T-helper 1 cell treated with Interleukin-12 subunit alpha and Interleukin-12 subunit beta and Interleukin-4 antibody, amounts not matched to agents 30 ng/mL and 1 ng/mL, for 36 hours (primary cell): ENCODE data around the gene TPGS1. TPM values are rescaled to one million over a fixed set of nuclear protein-coding genes. Genes with fewer than 3 reads are reported as not detected.

Experiments
- intact Hi-C: fragments of 100-400 bp; cut with micrococcal nuclease; formaldehyde crosslinking; loops from one replicate; pipeline ENCODE4 v1.15.1; 2024
- total RNA-seq: library from RNA; stranded (reverse); gene quantifications from 2 replicates; pipeline ENCODE4 v1.2.3, GENCODE V29; 2022

The TPGS1 gene
- total RNA-seq, 1 donor from 2014 or later = 23.6 TPM

GRCh38 chr19:495081-495401, 12.3 kb upstream of the TPGS1 start:
- intact Hi-C loops = no loop called here

DNA sequence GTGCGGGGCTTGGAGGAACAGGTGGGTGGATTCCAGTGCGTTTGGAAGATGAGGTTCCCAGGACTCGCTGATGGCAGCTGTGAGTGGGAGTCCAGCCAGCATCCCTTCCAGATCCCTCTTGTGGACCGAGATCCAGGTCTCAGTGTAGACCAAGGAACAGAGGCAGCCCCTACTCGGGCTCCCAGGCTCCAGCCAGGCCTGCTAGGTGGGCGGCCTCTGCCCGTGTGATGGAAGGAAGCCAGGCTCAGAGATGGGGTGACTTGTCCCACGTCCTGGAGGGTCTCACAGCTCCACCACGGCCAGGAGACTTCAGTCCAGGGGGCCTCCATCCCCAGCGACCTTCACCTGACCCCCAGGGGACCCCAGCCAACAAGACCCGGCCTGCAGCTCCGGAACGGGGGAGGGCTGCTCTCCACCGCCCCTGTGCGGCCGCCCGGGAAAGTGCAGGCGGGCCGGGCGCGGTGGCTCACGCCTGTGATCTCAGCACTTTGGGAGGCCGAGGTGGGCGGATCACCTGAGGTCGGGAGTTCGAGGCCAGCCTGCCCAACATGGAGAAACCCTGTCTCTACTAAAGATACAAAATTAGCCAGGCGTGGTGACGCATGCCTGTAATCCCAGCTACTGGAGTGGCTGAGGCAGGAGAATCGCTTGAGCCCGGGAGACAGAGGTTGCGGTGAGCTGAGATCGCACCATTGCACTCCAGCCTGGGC, 11.7 kb upstream of the TPGS1 start:
- intact Hi-C loops = no loop called here

DNA sequence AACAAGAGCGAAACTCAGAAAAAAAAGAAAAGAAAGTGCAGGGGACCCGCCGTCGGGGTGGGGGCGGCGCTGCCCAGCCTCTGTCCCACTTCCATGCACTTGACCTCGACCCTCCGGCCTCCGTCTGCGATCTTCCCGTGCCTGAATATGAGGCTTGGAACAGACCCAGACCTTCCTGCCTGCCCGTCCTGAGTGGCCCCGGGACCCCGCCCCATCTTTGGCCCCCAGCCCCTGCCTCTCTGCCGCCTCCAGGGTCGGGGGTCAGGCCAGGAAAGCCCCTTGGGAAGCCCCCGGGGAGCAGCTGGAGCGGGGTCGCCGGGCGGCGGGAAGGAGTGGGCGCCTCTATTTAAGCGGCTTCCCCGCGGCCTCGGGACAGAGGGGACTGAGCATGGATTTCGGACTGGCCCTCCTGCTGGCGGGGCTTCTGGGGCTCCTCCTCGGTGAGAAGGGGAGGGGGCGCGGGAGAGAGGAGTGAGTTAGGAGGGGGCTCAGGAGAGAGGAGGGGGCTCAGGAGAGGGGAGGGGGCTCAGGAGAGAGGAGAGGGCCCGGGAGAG, 11.1 kb upstream of the TPGS1 start, which contains the start of gene MADCAM1:
Gene MADCAM1 (plus strand): TSS at position 375 of the 554 bp plus-strand sequence. CDS start 14 bp downstream, at position 389.
- intact Hi-C loops = no loop called here

DNA sequence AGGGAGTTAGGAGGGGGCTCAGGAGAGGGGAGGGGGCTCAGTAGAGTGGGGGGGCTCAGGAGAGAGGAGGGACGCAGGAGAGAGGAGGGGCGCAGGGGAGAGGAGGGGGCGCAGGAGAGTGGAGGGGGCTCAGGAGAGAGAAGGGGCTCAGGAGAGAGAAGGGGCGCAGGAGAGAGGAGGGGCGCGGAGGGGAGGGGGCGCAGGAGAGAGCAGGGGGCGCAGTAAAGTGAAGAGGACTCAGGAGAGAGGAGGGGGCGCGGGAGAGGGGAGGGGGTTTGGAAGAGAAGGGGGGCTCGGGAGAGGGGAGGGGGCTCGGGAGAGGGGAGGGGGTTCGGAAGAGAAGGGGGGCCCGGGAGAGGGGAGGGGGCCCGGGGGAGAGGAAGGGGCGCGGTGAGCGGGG, 10.3 kb upstream of the TPGS1 start:
- intact Hi-C loops = no loop called here

GRCh38 chr19:497491-497868, 9.8 kb upstream of the TPGS1 start:
- intact Hi-C loops = no loop called here

DNA sequence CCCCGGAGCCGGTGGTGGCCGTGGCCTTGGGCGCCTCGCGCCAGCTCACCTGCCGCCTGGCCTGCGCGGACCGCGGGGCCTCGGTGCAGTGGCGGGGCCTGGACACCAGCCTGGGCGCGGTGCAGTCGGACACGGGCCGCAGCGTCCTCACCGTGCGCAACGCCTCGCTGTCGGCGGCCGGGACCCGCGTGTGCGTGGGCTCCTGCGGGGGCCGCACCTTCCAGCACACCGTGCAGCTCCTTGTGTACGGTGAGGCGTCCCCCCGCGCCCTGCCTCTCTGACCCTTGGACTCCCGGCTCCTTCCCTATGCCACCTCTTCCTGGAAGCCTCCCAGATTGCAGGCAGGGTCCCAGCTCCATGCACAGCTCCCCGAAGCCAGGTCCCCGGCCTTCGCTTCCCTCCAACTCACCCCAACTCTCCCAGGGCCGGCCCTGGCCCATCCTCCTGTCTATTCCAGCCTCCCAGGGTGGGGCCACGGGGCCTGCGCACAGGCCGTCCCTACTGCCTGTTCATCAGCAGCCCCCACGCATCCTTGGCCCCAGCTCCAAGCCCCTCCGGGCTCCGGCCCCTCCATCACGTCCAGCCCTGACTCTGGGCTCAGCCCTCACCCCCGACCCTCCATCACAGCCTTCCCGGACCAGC, 9.3 kb upstream of the TPGS1 start:
- intact Hi-C loops = no loop called here

DNA sequence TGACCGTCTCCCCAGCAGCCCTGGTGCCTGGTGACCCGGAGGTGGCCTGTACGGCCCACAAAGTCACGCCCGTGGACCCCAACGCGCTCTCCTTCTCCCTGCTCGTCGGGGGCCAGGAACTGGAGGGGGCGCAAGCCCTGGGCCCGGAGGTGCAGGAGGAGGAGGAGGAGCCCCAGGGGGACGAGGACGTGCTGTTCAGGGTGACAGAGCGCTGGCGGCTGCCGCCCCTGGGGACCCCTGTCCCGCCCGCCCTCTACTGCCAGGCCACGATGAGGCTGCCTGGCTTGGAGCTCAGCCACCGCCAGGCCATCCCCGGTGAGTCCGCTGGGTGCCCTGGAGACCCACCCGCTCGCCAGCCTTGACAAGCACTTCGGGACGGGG, 8.8 kb upstream of the TPGS1 start:
- intact Hi-C loops = no loop called here

- intact Hi-C loops = no loop called here
These were observed 8.2 kb upstream of the TPGS1 start for GRCh38 chr19:498977-499623.

DNA sequence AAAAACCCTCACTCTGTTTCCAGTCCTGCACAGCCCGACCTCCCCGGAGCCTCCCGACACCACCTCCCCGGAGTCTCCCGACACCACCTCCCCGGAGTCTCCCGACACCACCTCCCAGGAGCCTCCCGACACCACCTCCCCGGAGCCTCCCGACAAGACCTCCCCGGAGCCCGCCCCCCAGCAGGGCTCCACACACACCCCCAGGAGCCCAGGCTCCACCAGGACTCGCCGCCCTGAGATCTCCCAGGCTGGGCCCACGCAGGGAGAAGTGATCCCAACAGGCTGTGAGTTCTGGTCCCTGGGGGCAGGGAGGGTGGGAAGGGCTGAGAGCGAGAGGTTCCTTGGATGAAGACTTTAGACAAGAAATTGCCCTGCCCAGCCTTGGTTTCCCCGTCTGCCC, 5.7 kb upstream of the TPGS1 start:
- intact Hi-C loops = no loop called here

DNA sequence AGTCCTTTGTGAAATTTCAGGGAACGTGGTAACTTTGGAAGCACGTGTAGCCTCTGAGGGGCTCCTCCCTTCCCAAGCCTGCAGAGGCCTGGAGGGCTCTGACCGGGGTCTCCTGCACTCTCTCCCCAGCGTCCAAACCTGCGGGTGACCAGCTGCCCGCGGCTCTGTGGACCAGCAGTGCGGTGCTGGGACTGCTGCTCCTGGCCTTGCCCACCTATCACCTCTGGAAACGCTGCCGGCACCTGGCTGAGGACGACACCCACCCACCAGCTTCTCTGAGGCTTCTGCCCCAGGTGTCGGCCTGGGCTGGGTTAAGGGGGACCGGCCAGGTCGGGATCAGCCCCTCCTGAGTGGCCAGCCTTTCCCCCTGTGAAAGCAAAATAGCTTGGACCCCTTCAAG, 2.7 kb upstream of the TPGS1 start:
- intact Hi-C loops = no loop called here

DNA sequence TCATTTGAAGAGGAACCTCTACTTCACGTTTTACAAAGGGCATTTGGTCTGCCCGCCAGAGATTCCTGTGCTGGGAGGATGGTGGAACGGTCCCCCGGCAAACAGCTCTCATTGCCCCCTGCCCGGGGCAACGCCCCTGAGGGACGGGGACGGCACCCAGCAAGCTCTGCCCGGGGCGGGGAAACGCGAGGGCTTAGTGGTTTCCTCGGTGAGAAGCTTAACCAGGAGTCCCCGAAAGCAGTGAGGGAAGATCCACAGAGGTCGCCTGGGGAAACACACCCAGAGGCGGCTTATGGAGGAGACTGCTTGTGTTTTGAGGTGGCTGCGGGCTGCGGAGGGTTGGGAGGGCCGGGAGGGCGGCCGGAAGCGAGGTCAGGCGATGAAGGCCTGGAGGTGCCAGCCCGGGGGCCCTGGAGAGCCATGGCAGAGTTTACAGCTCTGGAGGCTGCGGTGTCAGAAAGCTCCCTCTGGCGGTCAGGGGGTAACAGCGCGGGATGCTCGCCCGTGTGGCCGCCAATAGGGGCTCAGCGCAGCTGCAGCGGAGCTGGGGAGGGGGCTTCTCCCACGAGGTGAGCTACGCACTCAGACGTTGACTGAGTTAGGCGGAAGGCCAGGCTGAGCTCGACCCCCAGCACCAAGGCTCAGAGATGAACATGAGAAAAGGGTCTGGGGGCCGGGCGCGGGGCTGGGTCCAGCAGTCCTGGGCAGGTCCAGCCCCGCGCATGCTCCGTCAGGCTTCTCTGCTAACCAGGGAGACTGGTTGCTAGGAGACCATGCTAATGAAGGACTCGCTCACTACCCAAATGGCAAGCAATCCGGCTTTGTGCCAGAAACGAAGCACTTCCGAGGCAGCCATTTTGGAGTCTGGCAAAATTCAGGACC, 652 bp upstream of the TPGS1 start:
- intact Hi-C loops = loop anchor here (1.0 to 2.0 kb wide), 5 partner anchors 17 to 291 kb away; partner anchors contain the start of genes BSG, CDC34 and PTBP1

GRCh38 chr19:508204-509150, 1.2 kb downstream of the TPGS1 start:
- intact Hi-C loops = no loop called here

DNA sequence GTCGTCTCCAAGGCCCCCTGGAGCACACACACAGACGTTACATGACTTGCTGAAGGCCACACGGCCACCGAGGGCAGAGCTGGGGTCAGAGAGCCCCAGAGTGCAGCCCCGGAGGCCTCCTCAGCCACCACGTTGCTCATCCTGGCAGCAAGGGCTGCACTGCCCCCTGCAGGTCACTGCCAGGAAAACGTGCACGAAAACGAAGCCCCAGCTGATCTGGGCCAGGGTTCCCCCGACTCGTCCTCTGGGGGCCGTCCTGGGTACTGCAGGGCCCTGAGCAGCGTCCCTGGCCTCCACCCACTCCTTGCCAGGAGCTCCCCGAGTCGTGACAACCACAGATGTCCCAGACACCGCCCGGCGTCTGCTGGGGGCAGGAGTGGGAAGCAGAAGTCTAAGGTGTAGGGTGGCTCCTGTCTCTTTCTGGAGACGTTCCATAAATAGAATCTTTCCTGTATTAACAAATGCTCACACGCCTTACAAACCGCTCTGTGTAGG, 3.4 kb downstream of the TPGS1 start:
- intact Hi-C loops = loop anchor here (1.0 to 5.0 kb wide), 6 partner anchors 21 to 244 kb away; partner anchors contain the start of genes BSG, CDC34 and MIER2

DNA sequence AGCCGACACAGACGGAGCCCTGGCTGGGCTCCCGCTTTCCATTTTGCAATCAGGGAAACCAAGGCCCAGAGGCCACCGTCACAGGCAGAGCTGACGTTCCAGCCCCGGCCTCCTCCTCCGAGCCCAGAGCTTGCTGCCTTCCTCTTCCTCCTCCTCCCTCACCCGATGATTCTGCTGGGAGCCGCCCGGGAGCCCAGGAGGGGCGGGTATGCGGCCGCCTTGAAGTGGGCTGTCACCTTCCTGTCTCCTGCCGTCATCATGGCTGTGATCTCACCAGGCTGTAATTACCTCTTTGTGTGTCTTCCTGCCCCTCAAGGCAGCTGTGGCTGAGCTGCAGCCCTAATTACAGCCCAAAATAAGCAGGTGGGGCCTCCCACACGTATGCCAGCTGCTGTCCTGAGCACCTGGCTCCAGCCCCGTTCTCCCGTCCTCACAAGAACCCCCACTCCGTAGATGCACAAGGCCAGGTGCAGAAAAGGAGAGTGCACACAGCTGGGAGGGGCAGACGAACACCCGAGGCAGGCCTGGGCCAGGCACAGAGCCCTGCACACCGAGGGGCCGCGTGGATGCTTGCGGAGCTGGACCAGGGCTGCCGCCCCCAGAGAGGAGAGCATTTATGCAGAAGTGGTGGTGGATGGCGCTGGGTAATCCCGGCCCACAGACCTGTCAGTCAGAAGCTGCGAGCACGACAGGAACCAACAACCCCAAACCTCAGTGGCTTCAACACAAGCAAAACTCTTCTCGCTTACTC, 4.0 kb downstream of the TPGS1 start:
- intact Hi-C loops = loop anchor here (1.0 to 5.0 kb wide), 5 partner anchors 20 to 244 kb away; partner anchors contain the start of genes BSG, CDC34 and MIER2

DNA sequence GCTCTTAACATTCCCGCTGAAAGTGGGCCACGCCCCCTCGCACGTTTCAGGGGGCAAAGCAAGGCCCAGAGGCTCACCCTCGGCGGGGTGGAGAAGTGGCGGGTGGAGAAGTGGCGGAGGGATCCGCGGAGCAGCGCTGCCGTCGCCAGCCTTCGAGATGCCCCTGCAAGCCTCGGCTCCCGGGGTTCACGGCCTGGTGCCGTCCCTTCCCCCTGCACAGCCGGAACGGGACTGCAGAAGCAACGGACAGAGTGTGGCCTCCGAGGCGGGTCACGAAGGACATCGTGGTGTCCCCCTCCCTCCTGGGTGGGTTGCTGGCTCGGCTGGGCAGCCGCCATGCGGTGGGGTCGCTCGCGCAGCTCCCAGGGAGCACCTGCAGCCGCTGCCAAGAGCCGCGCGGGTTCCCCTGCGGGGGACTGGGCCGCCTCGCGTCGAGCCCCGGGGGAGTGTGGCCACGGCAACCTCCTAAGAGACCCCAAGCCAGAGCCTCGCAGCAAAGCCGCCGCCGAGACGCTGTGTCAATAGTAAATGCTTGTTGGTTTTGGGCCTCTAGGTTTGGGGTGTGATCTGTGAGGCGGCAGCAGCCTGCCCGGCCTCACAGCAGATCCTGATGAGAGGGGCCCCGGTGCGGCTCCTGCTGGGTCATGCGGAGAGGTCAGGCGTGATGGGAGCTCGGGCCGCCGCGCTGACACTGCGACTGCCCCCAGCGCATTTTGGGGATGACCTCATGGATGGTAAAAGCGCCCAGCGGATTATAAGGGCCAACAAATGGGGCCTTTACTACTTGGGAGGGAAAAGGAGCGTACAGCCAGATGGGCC, 5.5 kb downstream of the TPGS1 start:
- intact Hi-C loops = loop anchor here (5.0 kb wide), 1 partner anchor 170 kb away; the partner anchor contains the start of gene MIER2

DNA sequence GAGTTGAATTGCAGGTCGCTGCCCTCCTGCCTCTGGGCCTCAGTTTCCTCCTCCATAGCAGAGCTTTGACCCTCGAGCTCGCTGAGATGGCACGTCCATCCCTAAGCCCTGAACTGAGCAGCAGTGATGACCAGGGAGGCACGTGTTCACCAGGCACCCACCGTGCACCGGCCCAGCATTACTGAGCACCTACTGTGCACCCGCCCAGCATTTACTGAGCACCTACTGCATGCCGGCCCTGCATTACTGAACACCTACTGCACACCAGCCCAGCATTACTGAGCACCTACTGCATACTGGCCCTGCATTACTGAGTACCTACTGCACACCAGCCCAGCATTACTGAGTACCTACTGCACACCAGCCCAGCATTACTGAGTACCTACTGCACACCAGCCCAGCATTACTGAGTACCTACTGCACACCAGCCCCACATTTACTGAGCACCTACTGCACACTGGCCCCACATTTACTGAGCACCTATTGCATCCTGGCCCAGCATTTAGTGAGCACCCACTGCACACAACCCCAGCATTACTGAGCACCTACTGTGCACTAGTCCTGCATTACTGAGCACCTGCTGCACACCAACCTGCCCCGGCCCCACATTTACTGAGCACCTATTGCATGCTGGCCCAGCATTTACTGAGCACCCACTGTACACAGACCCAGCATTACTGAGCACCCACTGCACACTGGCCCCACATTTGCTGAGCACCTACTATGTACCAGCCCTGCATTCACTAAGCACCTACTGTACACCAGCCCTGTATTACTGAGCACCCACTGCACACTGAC, 6.3 kb downstream of the TPGS1 start:
- intact Hi-C loops = loop anchor here (5.0 kb wide), 1 partner anchor 171 kb away; the partner anchor contains the start of gene MIER2

DNA sequence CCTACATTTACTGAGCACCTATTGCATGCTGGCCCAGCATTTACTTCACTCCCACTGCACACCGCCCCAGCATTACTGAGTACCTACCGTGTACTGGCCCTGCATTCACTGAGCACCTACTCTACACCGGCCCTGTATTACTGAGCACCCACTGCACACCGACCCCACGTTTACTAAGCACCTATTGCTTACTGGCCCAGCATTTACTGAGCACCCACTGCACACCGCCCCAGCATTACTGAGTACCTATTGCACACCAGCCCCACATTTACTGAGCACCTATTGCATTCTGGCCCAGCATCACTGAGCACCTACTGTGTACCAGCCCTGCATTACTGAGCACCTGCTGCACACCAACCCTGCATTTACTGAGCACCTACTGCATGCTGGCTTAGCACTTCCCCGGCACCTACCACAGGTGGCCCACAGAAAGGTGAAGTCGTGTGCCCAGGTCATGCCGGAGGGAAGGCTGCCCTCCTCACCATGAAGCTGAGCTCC, 6.9 kb downstream of the TPGS1 start:
- intact Hi-C loops = loop anchor here (5.0 kb wide), 1 partner anchor 172 kb away; the partner anchor contains the start of gene MIER2
